ENCODE data around the gene RHOBTB3. TPM values are rescaled to one million over a fixed set of nuclear protein-coding genes. Genes with fewer than 3 reads are reported as not detected.

Gene RHOBTB3
- total RNA-seq, 1 donor from 2014 or later, result 73.8 TPM

DNA sequence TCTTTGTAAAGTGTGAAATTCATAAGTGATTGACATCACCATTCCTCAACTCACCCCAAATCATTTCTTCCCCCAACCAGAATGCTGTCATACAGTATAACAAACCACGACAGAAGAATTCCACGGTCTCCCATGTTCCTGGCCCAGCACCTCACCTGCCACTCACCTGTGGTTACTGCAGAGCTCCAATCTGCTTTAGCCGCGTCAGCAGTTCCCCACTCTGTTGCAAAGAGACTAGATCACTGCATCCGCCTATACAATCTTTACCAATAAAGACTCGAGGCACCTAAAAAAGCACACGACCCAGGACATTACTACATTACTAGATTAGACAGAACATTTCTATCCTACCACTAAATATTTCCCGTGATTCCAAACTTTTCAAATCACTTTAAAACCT, 85.2 kb downstream of the RHOBTB3 start:
- Histone ChIP-seq H3K4me3 (ENCODE audit: insufficient read depth, low read depth, low read length) (no peak overlapping the region), H3K36me3 (ENCODE audit: insufficient read depth, low read length) (peaks cover 4% of the 10 kb centered on the region), H2AFZ (ENCODE audit: low read depth, low read length) (no peak overlapping the region), H3K4me2 (ENCODE audit: low read length) (no peak overlapping the region), H3K27ac (ENCODE audit: low read depth, low read length) (no peak overlapping the region), H3K79me2 (ENCODE audit: insufficient read depth, low read length) (peaks cover 26% of the 10 kb centered on the region), H3K4me1 (ENCODE audit: insufficient read depth, low read length) (peaks cover 28% of the 10 kb centered on the region), H3K9me3 (ENCODE audit: insufficient read depth, low read depth, low read length) (no peaks in the 10 kb centered on the region), H3K9ac (ENCODE audit: low read length) (no peak overlapping the region), H4K20me1 (ENCODE audit: insufficient read depth, low read length) (peaks cover 26% of the 10 kb centered on the region), H3K27me3 (ENCODE audit: insufficient read depth, low read length) (no peaks in the 10 kb centered on the region)
- no peaks in the 10 kb centered on the region for H3K9me3 Mint-ChIP-seq (ENCODE audit: unreplicated experiment)
- H3K27me3 Mint-ChIP-seq (ENCODE audit: low read depth, unreplicated experiment), result no peaks in the 10 kb centered on the region
- TF ChIP-seq, protein P1, sequence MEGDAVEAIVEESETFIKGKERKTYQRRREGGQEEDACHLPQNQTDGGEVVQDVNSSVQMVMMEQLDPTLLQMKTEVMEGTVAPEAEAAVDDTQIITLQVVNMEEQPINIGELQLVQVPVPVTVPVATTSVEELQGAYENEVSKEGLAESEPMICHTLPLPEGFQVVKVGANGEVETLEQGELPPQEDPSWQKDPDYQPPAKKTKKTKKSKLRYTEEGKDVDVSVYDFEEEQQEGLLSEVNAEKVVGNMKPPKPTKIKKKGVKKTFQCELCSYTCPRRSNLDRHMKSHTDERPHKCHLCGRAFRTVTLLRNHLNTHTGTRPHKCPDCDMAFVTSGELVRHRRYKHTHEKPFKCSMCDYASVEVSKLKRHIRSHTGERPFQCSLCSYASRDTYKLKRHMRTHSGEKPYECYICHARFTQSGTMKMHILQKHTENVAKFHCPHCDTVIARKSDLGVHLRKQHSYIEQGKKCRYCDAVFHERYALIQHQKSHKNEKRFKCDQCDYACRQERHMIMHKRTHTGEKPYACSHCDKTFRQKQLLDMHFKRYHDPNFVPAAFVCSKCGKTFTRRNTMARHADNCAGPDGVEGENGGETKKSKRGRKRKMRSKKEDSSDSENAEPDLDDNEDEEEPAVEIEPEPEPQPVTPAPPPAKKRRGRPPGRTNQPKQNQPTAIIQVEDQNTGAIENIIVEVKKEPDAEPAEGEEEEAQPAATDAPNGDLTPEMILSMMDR (IDR thresholded peaks at IDR 0.05; ENCODE audit: insufficient read depth, low read depth, low read length), result no peak
- TF ChIP-seq EZH2 (IDR thresholded peaks at IDR 0.05; ENCODE audit: insufficient read depth, low read length), result no peak
- no peak overlapping the region for H3K27ac Mint-ChIP-seq (ENCODE audit: unreplicated experiment)
- peaks cover 25% of the 10 kb centered on the region for H3K36me3 Mint-ChIP-seq (ENCODE audit: low read depth, unreplicated experiment)
- DNase-seq (ENCODE audit: low read depth), result no peak
- no peak overlapping the region for H3K4me3 Mint-ChIP-seq (ENCODE audit: unreplicated experiment)
- peaks cover 33% of the 10 kb centered on the region for H3K4me1 Mint-ChIP-seq (ENCODE audit: low read depth, unreplicated experiment)
- no peak for FAIRE-seq

DNA sequence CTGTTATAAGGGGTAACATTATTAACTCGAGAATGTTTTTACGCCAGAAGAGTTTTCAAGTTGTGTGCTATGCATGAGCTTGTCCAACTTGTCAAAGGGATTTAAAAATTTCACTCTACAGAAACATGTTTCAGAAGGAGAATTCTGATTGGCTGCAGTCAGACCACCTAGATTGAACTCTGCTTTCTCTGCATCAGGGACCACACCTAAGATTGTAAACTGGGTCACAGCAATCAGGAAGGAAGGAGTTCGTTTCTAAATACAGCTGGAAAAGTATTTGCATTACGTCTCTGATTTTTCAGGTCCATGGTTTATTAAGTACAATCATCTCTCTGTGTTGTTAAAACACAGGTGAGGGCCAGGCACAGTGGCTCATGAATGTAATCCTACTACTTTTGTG, 85.6 kb downstream of the RHOBTB3 start:
- H3K27ac Mint-ChIP-seq (ENCODE audit: unreplicated experiment), result no peak overlapping the region
- peaks cover 30% of the 10 kb centered on the region for H3K79me2 ChIP-seq (ENCODE audit: insufficient read depth, low read length)
- H3K4me1 Mint-ChIP-seq (ENCODE audit: low read depth, unreplicated experiment), result peaks cover 30% of the 10 kb centered on the region
- H3K4me3 Mint-ChIP-seq (ENCODE audit: unreplicated experiment), result no peak overlapping the region
- DNase-seq (ENCODE audit: low read depth) (no peak), FAIRE-seq (no peak)
- H3K9me3 ChIP-seq (ENCODE audit: insufficient read depth, low read depth, low read length), result no peaks in the 10 kb centered on the region
- peaks cover 4% of the 10 kb centered on the region for H3K36me3 ChIP-seq (ENCODE audit: insufficient read depth, low read length)
- no peak overlapping the region for H2AFZ ChIP-seq (ENCODE audit: low read depth, low read length)
- H4K20me1 ChIP-seq (ENCODE audit: insufficient read depth, low read length), result peaks cover 30% of the 10 kb centered on the region
- H3K36me3 Mint-ChIP-seq (ENCODE audit: low read depth, unreplicated experiment), result peaks cover 25% of the 10 kb centered on the region
- H3K9ac ChIP-seq (ENCODE audit: low read length), result no peak overlapping the region
- TF ChIP-seq, protein P1 (IDR thresholded peaks at IDR 0.05; ENCODE audit: insufficient read depth, low read depth, low read length), result no peak
- TF ChIP-seq EZH2 (IDR thresholded peaks at IDR 0.05; ENCODE audit: insufficient read depth, low read length), result no peak
- H3K4me2 ChIP-seq (ENCODE audit: low read length), result peak overlapping the region; percentile 66
- no peaks in the 10 kb centered on the region for H3K27me3 ChIP-seq (ENCODE audit: insufficient read depth, low read length)
- no peak overlapping the region for H3K4me3 ChIP-seq (ENCODE audit: insufficient read depth, low read depth, low read length)
- no peaks in the 10 kb centered on the region for H3K9me3 Mint-ChIP-seq (ENCODE audit: unreplicated experiment)
- peaks cover 31% of the 10 kb centered on the region for H3K4me1 ChIP-seq (ENCODE audit: insufficient read depth, low read length)
- peak overlapping the region; percentile 41 for H3K27ac ChIP-seq (ENCODE audit: low read depth, low read length)
- no peaks in the 10 kb centered on the region for H3K27me3 Mint-ChIP-seq (ENCODE audit: low read depth, unreplicated experiment)

DNA sequence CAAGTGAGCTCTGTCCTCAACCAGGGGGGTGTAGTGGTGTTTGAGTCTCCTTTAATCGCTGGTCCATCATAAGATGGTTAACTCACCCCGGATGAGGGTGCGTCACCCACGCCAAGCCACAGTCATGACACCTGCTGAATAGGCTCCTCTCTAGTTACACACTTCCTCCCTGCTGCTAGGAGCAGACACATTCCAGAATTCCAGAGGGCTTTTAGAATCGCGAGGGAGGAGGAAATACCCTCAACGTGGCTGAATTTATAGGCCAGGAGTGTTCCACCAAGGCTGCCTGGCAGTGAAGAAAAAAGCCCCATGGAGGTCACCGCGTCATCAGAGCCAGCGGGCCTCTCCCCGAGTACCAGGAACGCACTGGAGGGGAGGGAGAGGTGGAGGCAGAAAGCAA, 86.3 kb downstream of the RHOBTB3 start:
- Mint-ChIP-seq H3K9me3 (ENCODE audit: unreplicated experiment) (no peaks in the 10 kb centered on the region), H3K4me3 (ENCODE audit: unreplicated experiment) (no peak overlapping the region), H3K27me3 (ENCODE audit: low read depth, unreplicated experiment) (no peaks in the 10 kb centered on the region), H3K4me1 (ENCODE audit: low read depth, unreplicated experiment) (peaks cover 23% of the 10 kb centered on the region), H3K36me3 (ENCODE audit: low read depth, unreplicated experiment) (peaks cover 25% of the 10 kb centered on the region), H3K27ac (ENCODE audit: unreplicated experiment) (peak overlapping the region; percentile 73)
- Histone ChIP-seq H3K27me3 (ENCODE audit: insufficient read depth, low read length) (no peaks in the 10 kb centered on the region), H3K9me3 (ENCODE audit: insufficient read depth, low read depth, low read length) (no peaks in the 10 kb centered on the region), H3K27ac (ENCODE audit: low read depth, low read length) (peak overlapping the region; percentile 41), H3K36me3 (ENCODE audit: insufficient read depth, low read length) (peaks cover 4% of the 10 kb centered on the region), H3K9ac (ENCODE audit: low read length) (peak overlapping the region; percentile 50), H3K79me2 (ENCODE audit: insufficient read depth, low read length) (peaks cover 33% of the 10 kb centered on the region), H3K4me3 (ENCODE audit: insufficient read depth, low read depth, low read length) (no peak overlapping the region), H2AFZ (ENCODE audit: low read depth, low read length) (no peak overlapping the region), H3K4me1 (ENCODE audit: insufficient read depth, low read length) (peaks cover 27% of the 10 kb centered on the region), H3K4me2 (ENCODE audit: low read length) (peak overlapping the region; percentile 66), H4K20me1 (ENCODE audit: insufficient read depth, low read length) (peaks cover 30% of the 10 kb centered on the region)
- FAIRE-seq (no peak), DNase-seq (ENCODE audit: low read depth) (peak; percentile 92)
- TF ChIP-seq EZH2 (IDR thresholded peaks at IDR 0.05; ENCODE audit: insufficient read depth, low read length), result no peak
- TF ChIP-seq, protein P1 (IDR thresholded peaks at IDR 0.05; ENCODE audit: insufficient read depth, low read depth, low read length), result no peak

Measured in astrocyte (in vitro differentiated cells and primary cell).